ENCODE measurements around the gene KNDC1. TPM values are rescaled to one million over a fixed set of nuclear protein-coding genes. Genes with fewer than 3 reads are reported as not detected.

The KNDC1 gene
- total and polyA plus RNA-seq, 4 experiments from 2014 or later, result 0.09 to 1.4 (median 0.87) TPM; not detected in 1

DNA sequence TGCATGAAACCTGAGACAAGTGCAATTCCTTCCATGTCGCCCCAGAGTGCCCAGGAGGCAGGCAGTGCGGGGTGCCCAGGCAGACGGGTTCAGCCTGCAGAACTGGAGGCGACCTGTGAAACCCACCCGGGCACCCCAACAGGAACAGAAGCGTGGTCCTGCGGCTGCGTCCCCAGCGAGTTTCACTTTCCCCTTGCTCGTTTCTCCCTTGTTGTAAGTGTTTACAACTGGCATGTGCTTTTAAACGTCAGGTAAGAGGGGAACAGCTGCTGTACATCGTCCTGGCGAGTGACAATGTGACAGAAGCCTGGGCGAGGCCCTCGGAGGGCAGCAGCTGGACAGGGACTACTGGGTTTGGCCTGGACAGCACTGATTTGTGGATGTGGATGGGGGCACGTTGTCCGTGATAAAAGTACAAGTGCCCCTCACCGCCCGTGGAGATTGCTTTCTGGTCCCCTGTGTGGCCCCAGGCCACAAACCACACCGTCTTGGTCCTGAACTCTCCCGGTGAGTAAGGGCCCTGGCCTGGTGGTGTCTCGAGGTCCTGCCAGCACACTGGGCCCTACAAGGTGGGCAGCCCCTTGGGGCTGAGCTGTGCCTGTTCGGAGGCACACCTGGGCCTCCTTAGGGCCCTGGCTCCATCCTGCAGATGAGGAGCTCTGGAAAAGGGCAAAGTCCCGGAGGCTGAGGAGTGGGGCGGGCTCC, 81.6 kb downstream of the KNDC1 start:
- Histone ChIP-seq H3K27ac (ENCODE audit: low read depth, low read length) (no peak overlapping the region), H3K4me1 (ENCODE audit: insufficient read depth, low read length) (peaks cover 24% of the 10 kb centered on the region), H3K36me3 (ENCODE audit: insufficient read depth, low read length) (no peaks in the 10 kb centered on the region), H3K27me3 (ENCODE audit: insufficient read depth, low read length) (peaks cover 28% of the 10 kb centered on the region), H3K9me3 (ENCODE audit: control insufficient read depth in 1 of 2, low read length in 2 of 2) (no peaks in the 10 kb centered on the region), H3K4me3 (ENCODE audit: low read length in 2 of 2) (peak overlapping the region; percentile 42 to 44)
- Mint-ChIP-seq H3K9me3 (peaks cover 0 to 1% (median 0%) of the 10 kb centered on the region in 8 donors), H3K4me1 (peaks cover 13 to 25% (median 18%) of the 10 kb centered on the region in 4 donors), H3K27ac (peak overlapping the region in 4 of 7 donors; percentile 2 to 76 (median 45)), H3K36me3 (no peaks in the 10 kb centered on the region), H3K27me3 (peaks cover 32 to 33% of the 10 kb centered on the region in 2 donors), H3K4me3 (peak overlapping the region; percentile 73 to 88 (median 84))
- ChIA-PET CTCF (ENCODE audit: partially characterized antibody) (no interaction called here), POLR2A (ENCODE audit: partially characterized antibody) (interaction anchor here (1.5 kb wide), 2 partner anchors 16 to 33 kb away, joined by 3 to 6 read pairs; no protein-coding TSS in a partner anchor)
- DNase-seq, result peak in 1 of 5 donors; percentile 24
- intact Hi-C loops (cut with micrococcal nuclease), result no loop called here

DNA sequence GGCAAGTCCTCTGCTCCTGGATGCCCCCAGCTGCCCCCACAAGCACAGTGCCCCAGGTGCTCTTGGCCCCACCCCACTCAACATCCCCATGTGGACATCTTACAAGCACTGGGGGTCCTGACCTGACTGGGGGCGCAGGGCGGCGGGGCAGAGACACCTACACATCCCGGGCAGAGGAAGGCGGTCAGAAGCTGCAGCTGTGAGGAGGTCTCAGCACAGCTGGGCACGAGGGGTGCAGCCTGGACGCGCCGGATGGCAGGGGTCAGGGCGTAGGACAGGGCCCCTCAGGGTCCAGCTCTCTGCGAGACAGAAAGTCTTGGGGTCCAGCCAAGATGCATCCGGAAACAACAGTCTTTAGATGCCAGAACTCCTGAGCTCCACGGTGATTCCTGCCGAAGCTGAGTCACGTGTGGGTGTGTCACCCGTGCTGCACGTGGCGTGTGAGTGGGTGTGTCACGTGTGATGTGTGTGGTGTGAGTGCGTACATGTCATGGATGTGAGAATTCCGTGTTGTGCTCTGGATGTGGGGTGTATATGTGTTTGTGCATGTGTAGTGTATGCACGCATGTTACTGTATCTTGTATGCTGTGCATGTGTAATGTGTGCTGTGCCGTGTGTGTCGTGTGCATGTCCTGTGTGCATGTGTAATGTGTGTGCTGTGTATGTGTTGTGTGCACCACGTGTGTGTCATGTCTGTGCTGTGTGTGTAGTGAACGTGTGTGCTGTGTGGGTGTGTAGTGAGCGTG, 82.8 kb downstream of the KNDC1 start:
- H3K4me3 Mint-ChIP-seq, result peak overlapping the region in 3 of 8 donors; percentile 3 to 49 (median 46)
- H3K9me3 ChIP-seq (ENCODE audit: control insufficient read depth in 1 of 2, low read length in 2 of 2), result no peaks in the 10 kb centered on the region
- H3K36me3 Mint-ChIP-seq, result no peaks in the 10 kb centered on the region
- intact Hi-C loops (cut with micrococcal nuclease), result no loop called here
- H3K27ac ChIP-seq (ENCODE audit: low read depth, low read length), result no peak overlapping the region
- H3K27me3 Mint-ChIP-seq, result peaks cover 32 to 33% of the 10 kb centered on the region in 2 donors
- H3K4me1 ChIP-seq (ENCODE audit: insufficient read depth, low read length), result peaks cover 15% of the 10 kb centered on the region
- ChIA-PET CTCF (ENCODE audit: partially characterized antibody) (no interaction called here), POLR2A (ENCODE audit: partially characterized antibody) (interaction anchor here (1.5 kb wide), 2 partner anchors 15 to 32 kb away, joined by 3 to 6 read pairs; no protein-coding TSS in a partner anchor)
- H3K27me3 ChIP-seq (ENCODE audit: insufficient read depth, low read length), result peaks cover 24% of the 10 kb centered on the region
- H3K9me3 Mint-ChIP-seq, result peaks cover 0 to 1% (median 0%) of the 10 kb centered on the region in 8 donors
- no peak overlapping the region for H3K27ac Mint-ChIP-seq
- DNase-seq, result no peak
- peaks cover 13 to 25% (median 18%) of the 10 kb centered on the region in 4 donors for H3K4me1 Mint-ChIP-seq
- no peak overlapping the region for H3K4me3 ChIP-seq (ENCODE audit: low read length in 2 of 2)
- H3K36me3 ChIP-seq (ENCODE audit: insufficient read depth, low read length), result no peaks in the 10 kb centered on the region

DNA sequence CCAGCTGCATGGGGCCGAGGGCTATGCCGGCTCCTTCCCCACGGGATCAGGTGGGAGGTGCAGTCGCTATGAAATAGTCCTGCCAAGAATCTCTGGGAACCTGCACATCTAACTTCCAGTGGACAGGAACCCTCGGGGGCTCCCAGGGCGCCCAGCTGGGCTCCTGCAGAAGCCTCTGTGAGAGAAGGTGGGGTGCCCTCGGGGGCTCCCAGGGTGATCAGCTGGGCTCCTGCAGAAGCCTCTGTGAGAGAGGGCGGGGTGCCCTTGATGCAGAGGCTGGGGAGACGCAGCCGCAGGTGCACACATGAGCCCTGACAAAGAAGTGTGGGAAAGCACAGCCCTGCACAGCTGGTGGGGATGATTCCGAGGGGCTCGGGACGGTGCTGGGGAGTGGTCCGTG, 83.6 kb downstream of the KNDC1 start:
- H3K27me3 ChIP-seq (ENCODE audit: insufficient read depth, low read length), result peaks cover 21% of the 10 kb centered on the region
- CTCF ChIA-PET (ENCODE audit: partially characterized antibody), result no interaction called here

DNA sequence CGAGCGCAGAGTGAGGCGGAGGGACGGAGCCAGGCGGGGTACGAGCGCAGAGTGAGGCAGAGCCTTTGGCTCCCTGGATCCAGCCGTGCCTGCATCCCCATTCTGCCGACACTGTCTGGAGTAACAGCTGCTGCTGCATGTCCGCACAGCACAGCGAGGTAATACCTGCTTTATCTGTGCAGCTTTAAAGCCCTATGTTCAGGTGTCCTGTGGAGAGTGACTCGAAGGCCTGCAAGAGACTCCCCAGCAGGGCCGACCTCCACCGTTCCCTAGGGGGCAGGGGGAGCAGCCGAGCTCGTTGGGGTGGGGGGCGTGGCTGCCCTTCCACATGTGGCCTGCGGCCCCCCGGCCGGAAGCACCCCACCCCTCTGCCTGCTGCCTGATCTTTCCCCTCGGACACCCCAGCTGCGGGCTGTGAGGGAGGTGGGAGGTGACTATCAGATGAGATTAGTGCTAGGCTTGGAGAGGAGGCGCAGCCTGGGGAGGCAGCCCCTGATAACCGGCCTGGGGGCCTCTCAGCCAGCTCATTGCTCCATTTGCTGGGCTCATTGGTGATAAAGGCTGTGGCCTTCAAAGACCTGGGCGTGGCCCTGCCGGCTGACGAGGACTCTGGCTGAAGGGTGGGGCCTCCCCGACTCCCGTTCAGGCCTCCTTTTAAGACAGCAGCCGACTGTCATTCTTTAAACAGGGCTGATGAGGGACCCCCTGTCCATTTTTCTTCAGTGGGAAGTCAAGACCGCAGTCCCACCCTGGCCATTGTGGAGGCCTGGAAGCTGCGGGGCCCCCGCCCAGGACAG, 85.6 kb downstream of the KNDC1 start:
- no peaks in the 10 kb centered on the region for H3K36me3 Mint-ChIP-seq
- H3K4me3 Mint-ChIP-seq, result no peak overlapping the region
- intact Hi-C loops (cut with micrococcal nuclease), result loop anchor here (2.0 kb wide), 1 partner anchor 73 kb away; no protein-coding TSS in a partner anchor
- H3K27ac Mint-ChIP-seq, result no peak overlapping the region
- Histone ChIP-seq H3K36me3 (ENCODE audit: insufficient read depth, low read length) (no peaks in the 10 kb centered on the region), H3K4me3 (ENCODE audit: low read length in 2 of 2) (no peak overlapping the region), H3K4me1 (ENCODE audit: insufficient read depth, low read length) (peaks cover 15% of the 10 kb centered on the region), H3K27me3 (ENCODE audit: insufficient read depth, low read length) (peaks cover 10% of the 10 kb centered on the region), H3K27ac (ENCODE audit: low read depth, low read length) (no peak overlapping the region), H3K9me3 (ENCODE audit: control insufficient read depth in 1 of 2, low read length in 2 of 2) (no peaks in the 10 kb centered on the region)
- ChIA-PET CTCF (ENCODE audit: partially characterized antibody) (interaction anchor here (0.9 to 1.3 kb wide), 4 partner anchors 14 to 75 kb away, joined by 3 to 4 read pairs (median 4); no protein-coding TSS in a partner anchor), POLR2A (ENCODE audit: partially characterized antibody) (no interaction called here)
- H3K4me1 Mint-ChIP-seq, result peaks cover 12 to 19% (median 17%) of the 10 kb centered on the region in 4 donors
- no peak for DNase-seq
- H3K9me3 Mint-ChIP-seq, result no peaks in the 10 kb centered on the region
- H3K27me3 Mint-ChIP-seq, result peaks cover 21 to 22% of the 10 kb centered on the region in 2 donors

More for the DNA sequence above, 83.6 kb downstream of the KNDC1 start:
- Histone ChIP-seq H3K27ac (ENCODE audit: low read depth, low read length) (no peak overlapping the region), H3K9me3 (ENCODE audit: control insufficient read depth in 1 of 2, low read length in 2 of 2) (no peaks in the 10 kb centered on the region), H3K4me1 (ENCODE audit: insufficient read depth, low read length) (peaks cover 15% of the 10 kb centered on the region), H3K36me3 (ENCODE audit: insufficient read depth, low read length) (no peaks in the 10 kb centered on the region), H3K4me3 (ENCODE audit: low read length in 2 of 2) (no peak overlapping the region)
- Mint-ChIP-seq H3K4me3 (no peak overlapping the region), H3K9me3 (no peaks in the 10 kb centered on the region), H3K4me1 (peaks cover 13 to 23% (median 16%) of the 10 kb centered on the region in 4 donors), H3K27me3 (peaks cover 30 to 31% of the 10 kb centered on the region in 2 donors), H3K36me3 (no peaks in the 10 kb centered on the region), H3K27ac (peak overlapping the region in 1 of 7 donors; percentile 17)
- intact Hi-C loops (cut with micrococcal nuclease), result no loop called here
- POLR2A ChIA-PET (ENCODE audit: partially characterized antibody), result no interaction called here
- DNase-seq, result no peak

DNA sequence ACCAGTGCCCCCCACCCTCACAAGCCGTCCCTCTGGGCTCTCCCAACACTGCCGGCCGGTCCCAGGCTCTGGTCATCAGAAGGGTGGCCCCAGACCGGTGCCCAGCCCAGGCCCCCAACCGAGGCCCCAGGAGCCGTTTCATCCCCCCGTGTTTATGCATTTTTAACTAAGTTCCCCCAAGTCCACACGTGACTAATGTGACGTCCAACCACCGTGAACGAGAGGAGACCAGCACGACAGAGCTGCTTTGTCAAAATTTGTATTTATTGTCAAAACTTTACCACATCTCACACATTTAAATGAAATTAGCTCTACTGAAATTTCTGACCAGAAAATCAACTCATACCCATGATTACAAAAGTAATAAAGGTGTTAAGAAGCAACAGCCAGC, 86.2 kb downstream of the KNDC1 start:
- Histone ChIP-seq H3K27me3 (ENCODE audit: insufficient read depth, low read length) (peaks cover 5% of the 10 kb centered on the region), H3K4me1 (ENCODE audit: insufficient read depth, low read length) (peaks cover 10% of the 10 kb centered on the region), H3K27ac (ENCODE audit: low read depth, low read length) (no peak overlapping the region), H3K9me3 (ENCODE audit: control insufficient read depth in 1 of 2, low read length in 2 of 2) (no peaks in the 10 kb centered on the region), H3K4me3 (ENCODE audit: low read length in 2 of 2) (no peak overlapping the region), H3K36me3 (ENCODE audit: insufficient read depth, low read length) (no peaks in the 10 kb centered on the region)
- no peaks in the 10 kb centered on the region for H3K36me3 Mint-ChIP-seq
- peaks cover 7 to 15% (median 12%) of the 10 kb centered on the region in 4 donors for H3K4me1 Mint-ChIP-seq
- H3K9me3 Mint-ChIP-seq, result no peaks in the 10 kb centered on the region
- intact Hi-C loops (cut with micrococcal nuclease), result loop anchor here (2.0 kb wide), 1 partner anchor 73 kb away; no protein-coding TSS in a partner anchor
- H3K27ac Mint-ChIP-seq, result no peak overlapping the region
- peaks cover 17% of the 10 kb centered on the region in 2 donors for H3K27me3 Mint-ChIP-seq
- ChIA-PET POLR2A (ENCODE audit: partially characterized antibody) (no interaction called here), CTCF (ENCODE audit: partially characterized antibody) (interaction anchor here (0.9 to 1.3 kb wide), 5 partner anchors 13 to 75 kb away, joined by 3 to 5 read pairs (median 4); partner anchors contain the start of gene ADAM8)
- no peak overlapping the region for H3K4me3 Mint-ChIP-seq
- DNase-seq, result no peak

DNA sequence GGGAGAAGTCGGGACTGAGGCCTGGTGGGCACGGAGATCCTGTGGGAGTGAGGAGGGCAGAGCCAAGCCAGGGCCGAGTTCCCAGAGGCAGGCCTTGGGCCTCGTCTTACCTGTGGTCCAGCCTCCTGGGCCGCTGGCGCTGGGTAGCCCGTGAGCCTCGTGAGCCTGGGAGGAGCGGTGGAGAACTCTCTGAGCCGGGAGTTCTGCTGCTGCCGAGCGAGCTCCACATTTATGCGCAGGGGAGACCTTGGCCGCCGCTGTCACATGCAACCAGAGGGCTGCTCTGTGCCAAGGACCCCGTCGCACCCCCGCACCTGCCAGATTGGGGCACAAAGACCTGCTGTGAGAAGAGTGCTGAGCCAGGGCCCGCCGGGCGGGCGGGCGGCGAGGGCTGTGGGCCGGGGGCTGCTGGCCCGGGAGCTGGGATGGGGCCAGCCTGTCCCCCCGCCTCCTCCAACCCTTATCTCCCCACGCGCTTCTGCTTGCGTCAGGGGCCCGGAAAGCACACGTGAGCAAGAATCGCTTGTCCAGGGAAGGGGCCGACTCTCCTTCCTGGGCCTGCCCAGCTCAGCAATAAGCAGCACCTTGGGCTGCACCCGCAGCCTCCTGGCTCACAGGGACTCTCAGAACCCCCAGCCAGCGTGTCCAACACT, 87.8 kb downstream of the KNDC1 start:
- H3K27me3 Mint-ChIP-seq, result peaks cover 7% of the 10 kb centered on the region in 2 donors
- ChIA-PET POLR2A (ENCODE audit: partially characterized antibody) (no interaction called here), CTCF (ENCODE audit: partially characterized antibody) (no interaction called here)
- no peak for DNase-seq
- Histone ChIP-seq H3K9me3 (ENCODE audit: control insufficient read depth in 1 of 2, low read length in 2 of 2) (no peaks in the 10 kb centered on the region), H3K27me3 (ENCODE audit: insufficient read depth, low read length) (no peaks in the 10 kb centered on the region), H3K36me3 (ENCODE audit: insufficient read depth, low read length) (no peaks in the 10 kb centered on the region), H3K4me1 (ENCODE audit: insufficient read depth, low read length) (no peaks in the 10 kb centered on the region), H3K4me3 (ENCODE audit: low read length in 2 of 2) (no peak overlapping the region), H3K27ac (ENCODE audit: low read depth, low read length) (no peak overlapping the region)
- intact Hi-C loops (cut with micrococcal nuclease), result loop anchor here (2.0 kb wide), 1 partner anchor 71 kb away; no protein-coding TSS in a partner anchor
- no peak overlapping the region for H3K4me3 Mint-ChIP-seq
- H3K9me3 Mint-ChIP-seq, result no peaks in the 10 kb centered on the region
- H3K4me1 Mint-ChIP-seq, result peaks cover 0 to 9% (median 3%) of the 10 kb centered on the region in 4 donors
- H3K27ac Mint-ChIP-seq, result no peak overlapping the region
- no peaks in the 10 kb centered on the region for H3K36me3 Mint-ChIP-seq

Data from CD4-positive, alpha-beta memory T cell (primary cell).